Spinal cord (tissue), 10 donors: Measurements from ENCODE around the gene GPRIN1. TPM values are rescaled to one million over a fixed set of nuclear protein-coding genes. Genes with fewer than 3 reads are reported as not detected.

Experiments used
- DNase-seq, 6 donors: peaks; one replicate each; pipeline versions ENCODE4 v3.0.0 to v3.0.0-alpha.2; 2013 to 2015; ENCODE audit warnings: low spot score in 6 of 6, low read depth in 4 of 6
- H3K27ac ChIP-seq: one replicate; pipeline ENCODE4 v1.5.1; 2013; ENCODE audit warnings: low read depth, low read length, control low read depth
- H3K27me3 ChIP-seq: one replicate; pipeline ENCODE4 v1.6.1; 2013; ENCODE audit warnings: low read length; ENCODE audit not compliant: control insufficient read depth, insufficient read depth
- H3K36me3 ChIP-seq: one replicate; pipeline ENCODE4 v1.6.1; 2013; ENCODE audit warnings: low read length; ENCODE audit not compliant: control insufficient read depth, insufficient read depth
- H3K4me1 ChIP-seq: one replicate; pipeline ENCODE4 v1.6.1; 2013; ENCODE audit warnings: low read length; ENCODE audit not compliant: control insufficient read depth, insufficient read depth
- H3K4me3 ChIP-seq: one replicate; pipeline ENCODE4 v1.5.1; 2013; ENCODE audit warnings: low read depth, low read length, control low read depth
- H3K9me3 ChIP-seq: one replicate; pipeline ENCODE4 v1.6.1; 2013; ENCODE audit warnings: low read length; ENCODE audit not compliant: control insufficient read depth, insufficient read depth
- WGBS: methylation state at CpG from one replicate; pipeline ENCODE4 v1.1.5; 2013; ENCODE audit warnings: missing lambda C conversion rate; ENCODE audit not compliant: insufficient coverage; 5-methylcytosine and 5-hydroxymethylcytosine counted together
- polyA plus RNA-seq, 2 donors: library from polyadenylated mRNA; unstranded; fragments of 120-200 nt; gene quantifications; one replicate each; pipeline ENCODE4 v1.2.1, GENCODE V29; 2013; ENCODE audit not compliant: insufficient read length in 2 of 2
- total RNA-seq, 2 donors: library from RNA; depleted of rRNA in 1 of 2; stranded (reverse); fragments of 120-200 nt in 1 of 2; fragments of >200 nt in 1 of 2; gene quantifications; one replicate each; pipeline versions ENCODE4 v1.2.3 to v1.2.4, GENCODE V29; 2013 to 2014
- donor health status: healthy.

The GPRIN1 gene
- total and polyA plus RNA-seq, 4 donors: 14.7 to 62.4 (median 42.9) TPM

DNA sequence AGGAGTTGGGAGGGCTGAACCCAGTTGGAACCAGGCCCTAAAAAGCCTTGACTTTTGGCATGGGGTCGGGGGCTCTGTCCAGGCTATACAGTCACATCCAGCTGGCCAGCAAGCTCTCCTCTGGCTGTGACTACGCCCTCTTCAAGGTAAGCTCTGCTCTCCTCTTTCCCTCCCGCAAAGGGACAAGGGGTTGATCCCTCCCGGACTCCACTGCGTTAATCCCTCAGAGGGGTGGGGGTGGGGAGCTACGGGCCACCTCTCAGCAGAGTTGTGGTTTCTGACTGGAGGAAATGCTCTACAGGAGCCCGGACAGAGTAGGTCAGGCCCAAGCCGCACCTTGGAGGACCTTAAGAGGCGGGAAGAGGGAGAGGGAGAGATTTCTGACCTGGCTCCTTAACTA, 34.3 kb upstream of the GPRIN1 start:
- Histone ChIP-seq H3K27me3 (no peaks in the 10 kb centered on the region), H3K36me3 (no peaks in the 10 kb centered on the region), H3K9me3 (no peaks in the 10 kb centered on the region), H3K4me3 (no peak overlapping the region), H3K4me1 (peaks cover 34% of the 10 kb centered on the region), H3K27ac (no peak overlapping the region)
- no peak for DNase-seq
- WGBS: 61% methylated on average over 7 of the region's 9 CpGs

DNA sequence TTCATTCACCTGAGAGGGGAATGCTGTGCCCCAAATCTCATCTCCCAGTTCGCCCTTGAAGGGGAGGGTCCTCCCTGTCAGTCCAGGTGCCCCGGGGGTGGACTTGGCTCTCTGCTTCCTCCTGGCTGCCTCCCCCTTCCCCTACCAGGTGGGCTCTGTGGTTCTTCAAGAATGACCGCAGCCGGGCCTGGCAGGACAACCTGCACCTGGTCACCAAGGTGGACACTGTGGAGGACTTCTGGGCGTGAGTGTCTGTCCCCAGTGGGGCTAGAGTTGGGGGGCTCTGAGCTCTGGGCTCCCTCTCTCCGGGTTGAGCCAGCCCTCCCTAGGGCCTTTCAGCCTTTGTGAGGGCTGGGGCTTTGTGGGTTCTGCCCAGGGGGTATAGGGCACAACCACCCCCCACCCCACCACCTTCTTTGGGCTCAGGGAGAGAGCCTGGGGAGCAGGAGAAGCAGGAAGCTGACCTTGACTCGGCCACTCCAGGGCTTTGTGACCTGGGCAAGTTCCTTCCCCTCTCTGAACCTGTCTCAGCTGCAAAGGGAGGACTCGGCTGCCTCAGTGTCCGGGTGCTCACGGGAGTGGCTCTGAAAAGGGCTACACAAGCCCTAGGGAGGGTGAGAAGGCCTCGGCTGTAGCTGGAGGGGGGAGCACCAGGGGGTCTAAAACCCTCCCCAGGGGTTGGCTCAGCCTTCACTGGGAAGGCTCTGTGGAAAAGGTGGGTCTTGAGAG, 33.7 kb upstream of the GPRIN1 start:
- no peaks in the 10 kb centered on the region for H3K9me3 ChIP-seq
- no peak for DNase-seq
- 80% methylated on average over 7 of the region's 11 CpGs for WGBS
- H3K27me3 ChIP-seq: no peaks in the 10 kb centered on the region
- H3K4me3 ChIP-seq: no peak overlapping the region
- H3K4me1 ChIP-seq: peaks cover 31% of the 10 kb centered on the region
- no peak overlapping the region for H3K27ac ChIP-seq
- H3K36me3 ChIP-seq: no peaks in the 10 kb centered on the region

DNA sequence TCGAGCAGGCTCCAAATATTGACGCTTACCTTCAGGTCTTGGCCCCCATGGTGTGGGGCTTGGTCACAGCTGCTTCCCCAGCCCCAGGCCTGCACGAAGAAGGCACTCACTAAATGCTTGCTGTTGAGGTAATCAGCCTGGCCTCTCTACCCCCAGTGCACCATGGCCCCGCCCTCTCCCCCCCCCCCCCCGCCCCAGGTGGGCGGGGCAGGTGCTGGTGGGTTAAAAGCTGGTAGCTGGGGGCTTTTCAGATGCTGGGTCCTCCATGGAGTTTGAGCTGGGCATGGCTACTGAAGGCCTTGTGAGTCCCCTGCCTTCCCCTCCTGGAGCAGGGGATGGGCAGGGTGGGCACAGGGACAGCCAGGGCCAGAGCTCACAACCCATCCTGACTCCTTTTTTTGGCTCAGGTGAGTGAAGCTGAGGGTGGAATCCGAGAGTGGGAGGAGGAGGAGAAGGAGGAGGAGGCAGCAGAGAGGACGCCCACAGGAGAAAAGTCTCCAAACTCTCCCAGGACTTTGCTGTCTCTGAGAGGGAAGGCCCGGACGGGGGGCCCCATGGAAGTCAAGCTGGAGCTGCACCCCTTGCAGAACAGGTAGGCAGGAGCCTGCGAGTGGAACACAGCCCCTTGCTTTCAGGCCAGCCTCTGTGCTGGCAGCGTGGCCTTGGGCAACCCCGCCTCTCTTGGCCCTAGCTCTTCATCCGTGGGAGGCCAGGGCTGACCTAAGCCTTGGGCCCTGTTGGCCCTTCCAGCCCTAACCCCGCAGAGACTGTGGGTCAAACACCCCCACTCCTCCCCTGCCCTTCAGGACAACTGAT, 32.9 kb upstream of the GPRIN1 start:
- WGBS: 67% methylated on average over 10 of the region's 15 CpGs
- no peak overlapping the region for H3K27ac ChIP-seq
- no peaks in the 10 kb centered on the region for H3K27me3 ChIP-seq
- H3K9me3 ChIP-seq: no peaks in the 10 kb centered on the region
- no peak overlapping the region for H3K4me3 ChIP-seq
- H3K4me1 ChIP-seq: peaks cover 24% of the 10 kb centered on the region
- no peaks in the 10 kb centered on the region for H3K36me3 ChIP-seq
- no peak for DNase-seq

DNA sequence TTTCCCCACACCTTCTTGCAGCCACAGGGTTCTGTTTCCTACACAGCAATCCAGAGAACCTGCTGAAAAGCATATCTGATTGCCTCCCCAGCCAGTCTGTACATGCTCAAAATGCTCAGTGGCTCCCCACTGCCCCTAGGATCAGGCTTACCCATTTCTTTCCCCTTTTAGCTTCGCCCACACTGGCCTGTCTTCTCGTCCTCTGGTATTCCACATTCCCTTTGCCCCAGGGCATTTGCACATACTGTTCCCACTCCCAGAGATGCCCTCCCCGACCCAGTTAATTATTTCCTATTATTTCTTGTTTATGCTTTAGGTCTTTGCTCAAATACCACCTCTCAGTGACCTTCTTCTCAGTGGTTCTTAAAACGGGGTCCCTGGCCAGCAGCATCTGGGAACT, 30.7 kb upstream of the GPRIN1 start:
- Histone ChIP-seq H3K4me3 (no peak overlapping the region), H3K27ac (no peak overlapping the region), H3K36me3 (no peaks in the 10 kb centered on the region), H3K9me3 (no peaks in the 10 kb centered on the region), H3K27me3 (no peaks in the 10 kb centered on the region), H3K4me1 (peaks cover 12% of the 10 kb centered on the region)
- WGBS: 90% methylated on average over 3 of the region's 4 CpGs
- DNase-seq: no peak

DNA sequence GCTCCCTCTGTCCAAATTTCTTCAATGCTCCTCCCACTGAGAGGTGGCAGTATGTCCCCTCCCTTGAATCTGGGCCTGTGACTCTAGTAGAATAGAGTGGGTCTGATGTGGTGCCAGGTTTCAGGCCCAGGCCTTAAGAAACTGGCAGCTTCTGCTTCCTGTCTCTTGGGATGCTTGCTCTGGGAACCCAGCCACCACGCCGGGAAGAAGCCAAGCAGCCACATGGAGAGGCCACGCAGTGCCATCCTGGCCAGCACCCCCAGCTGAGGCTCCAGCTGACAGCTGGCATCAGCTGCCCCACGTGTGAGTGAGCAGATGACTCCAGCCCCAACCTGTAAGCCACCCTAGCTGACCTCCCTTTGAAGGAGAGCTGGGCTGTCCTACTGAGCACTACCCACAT, 30.0 kb upstream of the GPRIN1 start:
- no peak overlapping the region for H3K27ac ChIP-seq
- H3K36me3 ChIP-seq: no peaks in the 10 kb centered on the region
- peaks cover 5% of the 10 kb centered on the region for H3K27me3 ChIP-seq
- no peak overlapping the region for H3K4me3 ChIP-seq
- no peaks in the 10 kb centered on the region for H3K9me3 ChIP-seq
- 15% methylated on average over 4 of the region's 4 CpGs for WGBS
- peak in 4 of 6 donors; percentile 55 to 95 (median 68) for DNase-seq
- peaks cover 12% of the 10 kb centered on the region for H3K4me1 ChIP-seq

DNA sequence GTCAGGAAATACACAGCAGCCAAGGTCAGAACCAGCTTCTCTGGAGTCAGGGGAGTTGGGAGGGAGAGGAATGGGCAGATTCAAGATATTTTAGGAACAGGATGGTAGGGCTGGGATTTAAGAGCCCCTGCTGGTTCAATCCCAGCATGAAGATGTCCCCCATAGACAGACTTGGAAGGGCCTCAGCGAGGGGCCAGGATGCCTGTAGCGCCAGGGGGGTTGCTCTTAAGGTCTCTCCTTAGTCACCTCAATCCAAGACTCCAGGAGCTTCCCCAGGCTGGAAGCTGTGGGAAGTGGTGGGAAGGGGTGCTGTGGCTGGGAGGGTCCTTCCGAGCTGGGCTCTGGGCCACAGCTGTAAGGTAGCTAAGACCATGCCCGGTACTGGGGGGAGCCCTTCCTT, 29.3 kb upstream of the GPRIN1 start:
- no peaks in the 10 kb centered on the region for H3K9me3 ChIP-seq
- no peak overlapping the region for H3K4me3 ChIP-seq
- no peak overlapping the region for H3K27ac ChIP-seq
- WGBS: 57% methylated on average over 1 of the region's 4 CpGs
- H3K27me3 ChIP-seq: peaks cover 8% of the 10 kb centered on the region
- peaks cover 12% of the 10 kb centered on the region for H3K4me1 ChIP-seq
- no peak for DNase-seq
- H3K36me3 ChIP-seq: no peaks in the 10 kb centered on the region

DNA sequence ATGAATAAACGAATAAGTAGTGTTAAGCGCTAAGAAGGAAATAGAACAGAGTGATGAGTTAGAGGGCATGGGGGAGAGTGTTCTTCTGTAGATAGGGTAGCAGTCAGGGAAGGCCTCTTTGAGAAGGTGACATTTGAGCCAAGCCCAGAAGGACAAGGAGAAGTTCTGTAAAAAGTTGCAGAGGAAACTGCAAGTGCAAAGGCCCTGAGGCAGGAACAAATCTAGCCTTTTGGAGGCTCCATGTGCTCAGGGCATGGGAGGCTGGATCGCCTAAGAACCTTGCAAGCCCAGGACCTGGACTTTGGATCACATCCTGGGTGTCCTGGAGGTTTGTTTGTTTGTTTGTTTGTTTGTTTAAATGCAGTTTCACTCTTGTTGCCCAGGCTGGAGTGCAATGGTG, 28.5 kb upstream of the GPRIN1 start:
- Histone ChIP-seq H3K4me1 (peaks cover 12% of the 10 kb centered on the region), H3K27me3 (peaks cover 16% of the 10 kb centered on the region), H3K27ac (no peak overlapping the region), H3K36me3 (no peaks in the 10 kb centered on the region), H3K4me3 (no peak overlapping the region), H3K9me3 (no peaks in the 10 kb centered on the region)
- no peak for DNase-seq
- WGBS: 93% methylated on average over 3 of the region's 3 CpGs

DNA sequence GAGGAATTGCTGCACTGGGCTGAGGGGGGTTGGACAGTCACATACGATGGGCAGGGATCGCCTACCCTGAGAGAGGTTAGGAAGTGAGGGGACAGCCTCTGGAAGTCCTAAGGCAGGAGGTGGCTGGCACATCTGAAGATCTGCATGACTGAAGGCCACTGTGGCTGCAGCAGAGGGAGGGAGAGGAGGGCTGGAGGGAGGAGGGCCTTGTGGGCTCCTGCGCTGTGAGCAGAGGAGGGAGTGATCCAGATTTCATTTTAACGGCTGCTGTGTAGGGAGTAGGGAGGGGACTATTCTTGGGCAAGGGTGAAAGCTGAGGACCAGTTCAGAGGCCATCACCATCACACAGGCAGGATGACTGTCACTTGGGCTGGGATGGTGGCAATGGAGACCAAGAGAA, 27.6 kb upstream of the GPRIN1 start:
- H3K27ac ChIP-seq: no peak overlapping the region
- WGBS: 49% methylated on average over 4 of the region's 4 CpGs
- H3K27me3 ChIP-seq: peaks cover 23% of the 10 kb centered on the region
- no peak for DNase-seq
- H3K9me3 ChIP-seq: no peaks in the 10 kb centered on the region
- no peaks in the 10 kb centered on the region for H3K36me3 ChIP-seq
- H3K4me1 ChIP-seq: peaks cover 12% of the 10 kb centered on the region
- no peak overlapping the region for H3K4me3 ChIP-seq

DNA sequence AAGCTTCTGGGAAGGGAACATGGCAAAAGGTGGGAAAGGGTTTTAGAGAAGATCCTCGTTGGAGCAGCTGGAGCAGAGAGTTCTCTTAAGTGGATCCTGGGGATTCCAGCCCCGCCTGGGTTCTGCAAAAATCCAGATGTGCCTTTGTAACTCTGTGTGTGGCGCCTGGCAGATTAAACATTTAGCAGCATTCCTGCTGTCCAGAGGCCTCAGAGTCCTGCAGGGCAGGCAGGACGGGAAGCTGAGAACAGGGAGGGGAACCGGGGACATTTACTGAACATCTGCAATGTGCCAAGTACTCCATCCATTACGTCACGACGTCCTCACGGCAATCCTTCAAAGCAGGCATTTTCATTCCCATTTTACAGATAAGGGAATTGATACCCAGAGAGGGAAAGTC, 26.5 kb upstream of the GPRIN1 start:
- H3K27ac ChIP-seq: no peak overlapping the region
- peaks cover 31% of the 10 kb centered on the region for H3K27me3 ChIP-seq
- H3K9me3 ChIP-seq: no peaks in the 10 kb centered on the region
- H3K36me3 ChIP-seq: no peaks in the 10 kb centered on the region
- 49% methylated on average over 4 of the region's 9 CpGs for WGBS
- DNase-seq: no peak
- H3K4me3 ChIP-seq: no peak overlapping the region
- peaks cover 14% of the 10 kb centered on the region for H3K4me1 ChIP-seq

DNA sequence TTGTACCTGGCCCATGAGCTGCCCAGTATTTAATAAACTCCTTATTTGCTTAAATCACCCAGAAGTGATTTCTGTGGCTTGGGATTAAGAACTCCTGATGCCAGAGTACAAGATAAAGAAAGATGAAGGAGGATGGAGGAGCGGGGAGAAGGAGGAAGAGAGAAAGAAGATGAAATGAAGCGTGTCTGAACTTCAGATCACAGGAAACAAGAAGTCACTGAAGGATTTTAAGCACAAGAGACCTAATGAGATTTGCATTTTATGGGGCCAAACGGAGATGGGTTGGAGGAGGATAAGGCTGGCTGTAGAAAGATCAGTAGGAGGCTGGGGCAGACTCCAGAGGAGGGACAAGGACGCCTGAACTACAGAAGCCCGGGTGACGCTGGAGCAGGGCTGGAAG, 23.6 kb upstream of the GPRIN1 start:
- H3K4me3 ChIP-seq: no peak overlapping the region
- H3K27me3 ChIP-seq: peaks cover 57% of the 10 kb centered on the region
- no peak for DNase-seq
- peaks cover 18% of the 10 kb centered on the region for H3K4me1 ChIP-seq
- 18% methylated on average over 6 of the region's 6 CpGs for WGBS
- H3K9me3 ChIP-seq: no peaks in the 10 kb centered on the region
- H3K36me3 ChIP-seq: no peaks in the 10 kb centered on the region
- H3K27ac ChIP-seq: no peak overlapping the region
